GM23338 (cell line): ENCODE data around the gene OTULINL. TPM values are rescaled to one million over a fixed set of nuclear protein-coding genes. Genes with fewer than 3 reads are reported as not detected.

Experiments
- ATAC-seq: fragments of 200-7000 bp; cut with Tn5 transposase; 3 replicates; pipeline ENCODE4 v1.9.1; 2020
- DNase-seq: peaks from one replicate; pipeline ENCODE4 v3.0.0-alpha.2; 2015; ENCODE audit warnings: low spot score
- H2AFZ ChIP-seq: fragments of 200-600 bp; sonication (generic); 2 replicates; pipeline ENCODE4 v1.8.0; 2016; ENCODE audit warnings: antibody characterized with exemption, mild to moderate bottlenecking, moderate library complexity
- H3F3A ChIP-seq: fragments of 200-600 bp; sonication (generic); replicated peaks from 2 replicates; pipeline ENCODE4 v1.8.0; 2017; ENCODE audit warnings: antibody characterized with exemption, mixed run types, low read depth
- H3K27ac ChIP-seq: fragments of 200-600 bp; sonication (generic); 2 replicates; pipeline ENCODE4 v1.6.1; 2016; ENCODE audit warnings: low read depth
- H3K27me3 ChIP-seq: fragments of 200-600 bp; sonication (generic); 2 replicates; pipeline ENCODE4 v1.8.0; 2016; ENCODE audit warnings: mild to moderate bottlenecking, mixed run types, moderate library complexity; ENCODE audit not compliant: insufficient read depth
- H3K36me3 ChIP-seq: fragments of 200-600 bp; sonication (generic); 2 replicates; pipeline ENCODE4 v1.8.0; 2016; ENCODE audit warnings: mild to moderate bottlenecking; ENCODE audit not compliant: insufficient read depth
- H3K4me1 ChIP-seq: fragments of 200-600 bp; sonication (generic); 2 replicates; pipeline ENCODE4 v1.8.0; 2016; ENCODE audit warnings: mild to moderate bottlenecking, moderate library complexity; ENCODE audit not compliant: insufficient read depth
- H3K4me2 ChIP-seq: fragments of 200-600 bp; sonication (generic); 2 replicates; pipeline ENCODE4 v1.7.1; 2017; ENCODE audit warnings: mixed run types
- H3K4me3 ChIP-seq: fragments of 200-600 bp; sonication (generic); 2 replicates; pipeline ENCODE4 v1.6.1; 2016; ENCODE audit warnings: mixed run types
- H3K79me2 ChIP-seq: fragments of 200-600 bp; sonication (generic); replicated peaks from 2 replicates; pipeline ENCODE4 v1.8.0; 2017; ENCODE audit warnings: mild to moderate bottlenecking; ENCODE audit not compliant: insufficient read depth
- H3K9me2 ChIP-seq: fragments of 200-600 bp; sonication (generic); 2 replicates; pipeline ENCODE4 v1.8.0; 2017; ENCODE audit not compliant: insufficient read depth
- H4K20me1 ChIP-seq: fragments of 200-600 bp; sonication (generic); replicated peaks from 2 replicates; pipeline ENCODE4 v1.8.0; 2017; ENCODE audit warnings: mild to moderate bottlenecking; ENCODE audit not compliant: insufficient read depth
- H3K27ac Mint-ChIP-seq: 2 replicates; pipeline ENCODE4 v1.8.0; 2020; ENCODE audit warnings: inconsistent platforms, mild to moderate bottlenecking, moderate library complexity, mixed read lengths
- H3K27me3 Mint-ChIP-seq: 3 replicates; pipeline ENCODE4 v1.8.0; 2022; ENCODE audit warnings: low read depth, mild to moderate bottlenecking, moderate library complexity, mixed read lengths, inconsistent platforms; ENCODE audit not compliant: insufficient read depth, poor library complexity
- H3K36me3 Mint-ChIP-seq: 3 replicates; pipeline ENCODE4 v1.8.0; 2021; ENCODE audit warnings: low read depth, mild to moderate bottlenecking, inconsistent platforms, moderate library complexity, mixed read lengths
- H3K4me1 Mint-ChIP-seq: 3 replicates; pipeline ENCODE4 v1.8.0; 2020; ENCODE audit warnings: mild to moderate bottlenecking, inconsistent platforms, mixed read lengths
- H3K4me3 Mint-ChIP-seq: 3 replicates; pipeline ENCODE4 v1.8.0; 2021; ENCODE audit warnings: moderate library complexity, mild to moderate bottlenecking, inconsistent platforms, mixed read lengths
- H3K9me3 Mint-ChIP-seq: 3 replicates; pipeline ENCODE4 v1.8.0; 2020; ENCODE audit warnings: moderate library complexity, mild to moderate bottlenecking, inconsistent platforms, mixed read lengths
- CREB1 ChIP-seq: fragments of 250-450 bp; sonication (Bioruptor Pico); IDR thresholded peaks from 2 replicates; pipeline ENCODE4 v1.5.0; 2020; ENCODE audit warnings: low read depth, mild to moderate bottlenecking, moderate library complexity
- CTCF ChIP-seq, 2 experiments: fragments of 200-600 bp in 1 of 2; sonication (generic) in 1 of 2; conservative IDR thresholded peaks; 2 replicates each; pipeline versions ENCODE4 v1.5.1 to v1.6.1; 2016 to 2017; ENCODE audit warnings: antibody characterized with exemption in 2 of 2, low read depth in 2 of 2, mild to moderate bottlenecking in 2 of 2, moderate library complexity in 1 of 2
- ETS1 ChIP-seq: IDR thresholded peaks from 2 replicates; pipeline ENCODE4 v1.6.1; 2016; ENCODE audit warnings: antibody characterized with exemption
- EZH2 ChIP-seq: fragments of 200-600 bp; sonication (generic); IDR thresholded peaks from one replicate; pipeline ENCODE4 v1.8.0; 2017; ENCODE audit warnings: antibody characterized with exemption, mild to moderate bottlenecking, low read depth; ENCODE audit not compliant: unreplicated experiment
- EZH2phosphoT487 ChIP-seq: fragments of 200-600 bp; sonication (generic); IDR thresholded peaks from one replicate; pipeline ENCODE4 v1.8.1; 2018; ENCODE audit warnings: antibody characterized with exemption; ENCODE audit not compliant: unreplicated experiment
- JUNB ChIP-seq: IDR thresholded peaks from one replicate; pipeline ENCODE4 v1.6.1; 2016; ENCODE audit warnings: antibody characterized with exemption; ENCODE audit not compliant: unreplicated experiment
- NANOG ChIP-seq: IDR thresholded peaks from 2 replicates; pipeline ENCODE4 v1.6.1; 2016; ENCODE audit warnings: antibody characterized with exemption, borderline replicate concordance
- POLR2AphosphoS5 ChIP-seq: IDR thresholded peaks from 2 replicates; pipeline ENCODE4 v1.6.1; 2016; ENCODE audit warnings: antibody characterized with exemption, low read depth
- REST ChIP-seq: IDR thresholded peaks from one replicate; pipeline ENCODE4 v1.6.1; 2018; ENCODE audit warnings: antibody characterized with exemption; ENCODE audit not compliant: unreplicated experiment
- STAT1 ChIP-seq: IDR thresholded peaks from one replicate; pipeline ENCODE4 v1.6.1; 2016; ENCODE audit warnings: antibody characterized with exemption; ENCODE audit not compliant: unreplicated experiment
- ZNF114 ChIP-seq: fragments of 250-450 bp; sonication (Bioruptor Pico); IDR thresholded peaks from 2 replicates; pipeline ENCODE4 v1.5.0; 2020; ENCODE audit warnings: mild to moderate bottlenecking, moderate library complexity
- ZNF331 ChIP-seq: fragments of 250-450 bp; sonication (Bioruptor Pico); IDR thresholded peaks from 2 replicates; pipeline ENCODE4 v1.5.0; 2020; ENCODE audit warnings: low read depth, mild to moderate bottlenecking, moderate library complexity
- polyA plus RNA-seq: library from polyadenylated mRNA; unstranded; fragments of >200 nt; fragmentation: Nextera tagmentation; extraction: Ambion mirVana; gene quantifications from 2 replicates; pipeline ENCODE4 v1.2.1, GENCODE V29; 2016
- total RNA-seq: library from RNA; depleted of rRNA; stranded (reverse); fragments of >200 nt; shearing (Covaris generic); gene quantifications from 2 replicates; pipeline ENCODE4 v1.2.3, GENCODE V29; 2014

Gene OTULINL
- total and polyA plus RNA-seq, 2 experiments from 2014 or later = 6.3 to 7.6 TPM

GRCh38 chr5:14659821-14660607, 78.4 kb downstream of the OTULINL start:
- Mint-ChIP-seq H3K9me3 (no peaks in the 10 kb centered on the region), H3K4me3 (no peak overlapping the region), H3K36me3 (no peaks in the 10 kb centered on the region; the same call in 2 of the 3 replicates), H3K27me3 (peaks cover 14% of the 10 kb centered on the region), H3K27ac (no peak overlapping the region), H3K4me1 (peaks cover 7% of the 10 kb centered on the region)
- H3F3A ChIP-seq = 0 out of 2 replicates have a peak, but pooled peaks cover 3% of the 10 kb centered on the region
- peaks cover 4% of the 10 kb centered on the region for H3K9me2 ChIP-seq
- ATAC-seq = no peak
- peaks cover 18% of the 10 kb centered on the region for H3K27me3 ChIP-seq
- H2AFZ ChIP-seq = no peak overlapping the region
- H3K27ac ChIP-seq = no peak overlapping the region
- DNase-seq = no peak
- no peaks in the 10 kb centered on the region for H4K20me1 ChIP-seq
- no peak overlapping the region for H3K4me3 ChIP-seq
- no peak overlapping the region for H3K4me2 ChIP-seq
- no peaks in the 10 kb centered on the region for H3K36me3 ChIP-seq
- H3K4me1 ChIP-seq = peaks cover 5% of the 10 kb centered on the region
- no peak for TF ChIP-seq EZH2phosphoT487
- TF ChIP-seq CTCF (conservative IDR thresholded peaks at IDR 0.05; ENCODE audit: low read depth in 2 of 2) = no peak
- TF ChIP-seq ZNF331 (CRISPR knock-in tag) = no peak
- no peak for TF ChIP-seq STAT1
- TF ChIP-seq EZH2 = no peak
- H3K79me2 ChIP-seq = no peaks in the 10 kb centered on the region

- Histone ChIP-seq H3K79me2 (peaks cover 7% of the 10 kb centered on the region), H3K4me3 (no peak overlapping the region), H3K4me2 (no peak overlapping the region), H3K27me3 (peaks cover 26% of the 10 kb centered on the region), H2AFZ (no peak overlapping the region), H3K27ac (no peak overlapping the region), H3K9me2 (peaks cover 4% of the 10 kb centered on the region; the same call in 1 of the 2 replicates), H4K20me1 (no peaks in the 10 kb centered on the region), H3K36me3 (no peaks in the 10 kb centered on the region), H3K4me1 (peaks cover 10% of the 10 kb centered on the region), H3F3A (0 out of 2 replicates have a peak, but pooled peaks cover 3% of the 10 kb centered on the region)
- no peak overlapping the region for H3K4me3 Mint-ChIP-seq
- peaks cover 14% of the 10 kb centered on the region for H3K4me1 Mint-ChIP-seq
- DNase-seq (no peak), ATAC-seq (no peak)
- no peaks in the 10 kb centered on the region for H3K9me3 Mint-ChIP-seq
- H3K27me3 Mint-ChIP-seq = peaks cover 19% of the 10 kb centered on the region
- H3K27ac Mint-ChIP-seq = no peak overlapping the region
- no peaks in the 10 kb centered on the region; the same call in 2 of the 3 replicates for H3K36me3 Mint-ChIP-seq
- TF ChIP-seq ZNF331 (CRISPR knock-in tag) (no peak), POLR2AphosphoS5 (no peak), ETS1 (no peak), ZNF114 (CRISPR knock-in tag) (no peak), CTCF (conservative IDR thresholded peaks at IDR 0.05; ENCODE audit: low read depth in 2 of 2) (no peak), NANOG (no peak), CREB1 (CRISPR knock-in tag) (no peak), EZH2 (no peak), REST (no peak), EZH2phosphoT487 (no peak), JUNB (no peak), STAT1 (no peak)
Measured at GRCh38 chr5:14660833-14661232, 79.2 kb downstream of the OTULINL start.
